ENCODE measurements around the gene OPRD1.
"Not testable (repeated sequence)": the region's sequence is repeated elsewhere in the genome, so short reads cannot be mapped to it uniquely, and the experiment has no call there.

DNA sequence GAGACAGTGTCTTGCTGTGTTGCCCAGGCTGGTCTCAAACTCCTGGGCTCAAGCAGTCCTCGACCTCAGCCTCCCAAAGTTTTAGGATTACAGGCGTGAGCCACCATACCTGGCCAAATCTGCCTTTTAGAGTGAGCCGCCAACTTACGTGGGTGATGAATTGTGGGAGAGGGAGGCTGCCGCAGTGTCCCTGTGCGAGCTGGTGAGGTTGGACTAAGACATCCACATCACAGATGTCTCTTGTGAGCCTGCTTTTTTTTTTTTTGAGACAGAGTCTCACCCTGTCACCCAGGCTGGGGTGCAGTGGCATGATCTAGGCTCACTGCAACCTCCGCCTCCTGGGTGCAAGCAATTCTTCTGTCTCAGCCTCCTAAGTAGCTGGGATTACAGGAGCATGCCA, 42.4 kb downstream of the OPRD1 start:
- TF ChIP-seq POLR2A (IDR thresholded peaks at IDR 0.05), result not testable (repeated sequence)
- TF ChIP-seq, protein P1, sequence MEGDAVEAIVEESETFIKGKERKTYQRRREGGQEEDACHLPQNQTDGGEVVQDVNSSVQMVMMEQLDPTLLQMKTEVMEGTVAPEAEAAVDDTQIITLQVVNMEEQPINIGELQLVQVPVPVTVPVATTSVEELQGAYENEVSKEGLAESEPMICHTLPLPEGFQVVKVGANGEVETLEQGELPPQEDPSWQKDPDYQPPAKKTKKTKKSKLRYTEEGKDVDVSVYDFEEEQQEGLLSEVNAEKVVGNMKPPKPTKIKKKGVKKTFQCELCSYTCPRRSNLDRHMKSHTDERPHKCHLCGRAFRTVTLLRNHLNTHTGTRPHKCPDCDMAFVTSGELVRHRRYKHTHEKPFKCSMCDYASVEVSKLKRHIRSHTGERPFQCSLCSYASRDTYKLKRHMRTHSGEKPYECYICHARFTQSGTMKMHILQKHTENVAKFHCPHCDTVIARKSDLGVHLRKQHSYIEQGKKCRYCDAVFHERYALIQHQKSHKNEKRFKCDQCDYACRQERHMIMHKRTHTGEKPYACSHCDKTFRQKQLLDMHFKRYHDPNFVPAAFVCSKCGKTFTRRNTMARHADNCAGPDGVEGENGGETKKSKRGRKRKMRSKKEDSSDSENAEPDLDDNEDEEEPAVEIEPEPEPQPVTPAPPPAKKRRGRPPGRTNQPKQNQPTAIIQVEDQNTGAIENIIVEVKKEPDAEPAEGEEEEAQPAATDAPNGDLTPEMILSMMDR (IDR thresholded peaks at IDR 0.05), result not testable (repeated sequence)

Measured in esophagus squamous epithelium (tissue), 4 donors.